ENCODE data around the gene ALAD.

ALAD gene

DNA sequence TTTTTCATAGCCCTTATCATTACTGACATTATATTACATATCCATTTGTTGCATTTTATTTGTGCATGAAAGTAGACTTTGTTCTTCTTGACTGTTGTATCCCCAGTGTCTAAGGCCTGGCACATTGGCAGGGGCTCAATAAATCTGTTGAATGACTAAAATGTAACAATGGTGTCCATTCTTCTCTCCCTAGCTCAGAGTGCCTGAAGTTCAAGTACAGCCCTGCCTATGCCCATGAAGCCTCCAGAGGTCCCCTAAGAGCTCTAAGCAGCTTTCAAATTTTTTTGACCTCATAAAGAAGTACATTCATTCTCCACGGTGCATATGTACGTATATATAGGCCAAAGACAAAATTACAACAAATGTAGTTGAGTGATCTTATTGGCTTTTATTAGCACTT is 55.9 kb downstream of the ALAD start:
- TF ChIP-seq, protein P1, sequence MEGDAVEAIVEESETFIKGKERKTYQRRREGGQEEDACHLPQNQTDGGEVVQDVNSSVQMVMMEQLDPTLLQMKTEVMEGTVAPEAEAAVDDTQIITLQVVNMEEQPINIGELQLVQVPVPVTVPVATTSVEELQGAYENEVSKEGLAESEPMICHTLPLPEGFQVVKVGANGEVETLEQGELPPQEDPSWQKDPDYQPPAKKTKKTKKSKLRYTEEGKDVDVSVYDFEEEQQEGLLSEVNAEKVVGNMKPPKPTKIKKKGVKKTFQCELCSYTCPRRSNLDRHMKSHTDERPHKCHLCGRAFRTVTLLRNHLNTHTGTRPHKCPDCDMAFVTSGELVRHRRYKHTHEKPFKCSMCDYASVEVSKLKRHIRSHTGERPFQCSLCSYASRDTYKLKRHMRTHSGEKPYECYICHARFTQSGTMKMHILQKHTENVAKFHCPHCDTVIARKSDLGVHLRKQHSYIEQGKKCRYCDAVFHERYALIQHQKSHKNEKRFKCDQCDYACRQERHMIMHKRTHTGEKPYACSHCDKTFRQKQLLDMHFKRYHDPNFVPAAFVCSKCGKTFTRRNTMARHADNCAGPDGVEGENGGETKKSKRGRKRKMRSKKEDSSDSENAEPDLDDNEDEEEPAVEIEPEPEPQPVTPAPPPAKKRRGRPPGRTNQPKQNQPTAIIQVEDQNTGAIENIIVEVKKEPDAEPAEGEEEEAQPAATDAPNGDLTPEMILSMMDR (IDR thresholded peaks at IDR 0.05), result no peak

DNA sequence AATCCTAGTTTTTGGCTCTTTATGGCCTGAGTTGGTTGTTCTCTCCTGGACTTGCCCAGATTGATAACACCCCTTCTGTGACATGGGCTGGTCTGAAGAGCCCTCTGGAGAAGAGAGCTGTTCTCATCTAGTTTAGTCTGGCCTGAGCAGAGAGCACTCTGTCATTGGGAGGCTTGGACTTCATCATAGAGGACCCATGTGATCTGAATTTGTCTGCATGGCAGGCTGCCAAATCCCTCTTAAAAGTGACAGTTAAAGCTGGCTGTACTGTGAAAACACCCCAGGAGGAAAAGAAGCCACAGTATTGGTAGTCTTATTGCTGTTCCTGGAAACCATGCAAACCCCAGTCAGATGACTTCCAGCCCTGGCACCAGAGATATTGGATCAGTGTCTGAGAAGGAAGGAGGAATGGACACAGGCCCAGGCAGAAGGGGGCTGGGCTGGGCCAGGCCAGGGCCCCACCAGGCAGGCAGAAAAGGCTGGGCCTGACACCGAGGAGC is 57.3 kb downstream of the ALAD start:
- TF ChIP-seq, protein P1 (IDR thresholded peaks at IDR 0.05), result no peak

DNA sequence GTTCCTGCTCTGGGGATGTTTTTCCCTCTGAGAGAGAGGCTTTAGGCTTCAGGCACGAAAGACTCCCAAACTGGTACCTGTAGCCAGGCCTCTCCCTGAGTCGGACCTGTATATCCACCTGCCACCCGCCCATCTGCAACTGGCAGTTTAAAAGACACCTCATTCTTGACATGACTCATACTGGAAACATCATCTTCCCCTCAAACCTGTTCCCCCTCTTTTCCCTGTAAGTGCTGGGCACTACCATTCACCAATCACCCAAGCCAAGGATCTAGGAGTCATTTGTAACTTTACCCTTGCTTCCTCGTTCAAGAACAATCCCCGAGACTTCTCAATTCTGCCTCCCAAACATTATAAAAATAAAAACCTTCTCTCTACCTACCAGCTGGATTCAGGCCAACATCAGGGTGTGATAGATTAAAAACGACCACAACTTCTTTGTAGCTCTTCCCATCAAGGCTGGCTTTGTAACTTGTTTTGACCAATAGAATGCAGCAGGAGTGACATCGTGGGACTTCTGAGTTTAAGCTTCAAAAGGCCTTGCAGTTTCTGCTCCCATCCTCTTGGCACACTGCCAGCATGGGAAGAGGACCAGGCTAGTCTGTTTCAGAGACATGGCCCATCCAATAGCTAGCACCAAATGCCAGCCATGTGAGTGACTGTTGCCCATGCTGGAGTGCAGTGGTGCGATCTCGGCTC is 59.2 kb downstream of the ALAD start:
- TF ChIP-seq, protein P1 (IDR thresholded peaks at IDR 0.05), result no peak

DNA sequence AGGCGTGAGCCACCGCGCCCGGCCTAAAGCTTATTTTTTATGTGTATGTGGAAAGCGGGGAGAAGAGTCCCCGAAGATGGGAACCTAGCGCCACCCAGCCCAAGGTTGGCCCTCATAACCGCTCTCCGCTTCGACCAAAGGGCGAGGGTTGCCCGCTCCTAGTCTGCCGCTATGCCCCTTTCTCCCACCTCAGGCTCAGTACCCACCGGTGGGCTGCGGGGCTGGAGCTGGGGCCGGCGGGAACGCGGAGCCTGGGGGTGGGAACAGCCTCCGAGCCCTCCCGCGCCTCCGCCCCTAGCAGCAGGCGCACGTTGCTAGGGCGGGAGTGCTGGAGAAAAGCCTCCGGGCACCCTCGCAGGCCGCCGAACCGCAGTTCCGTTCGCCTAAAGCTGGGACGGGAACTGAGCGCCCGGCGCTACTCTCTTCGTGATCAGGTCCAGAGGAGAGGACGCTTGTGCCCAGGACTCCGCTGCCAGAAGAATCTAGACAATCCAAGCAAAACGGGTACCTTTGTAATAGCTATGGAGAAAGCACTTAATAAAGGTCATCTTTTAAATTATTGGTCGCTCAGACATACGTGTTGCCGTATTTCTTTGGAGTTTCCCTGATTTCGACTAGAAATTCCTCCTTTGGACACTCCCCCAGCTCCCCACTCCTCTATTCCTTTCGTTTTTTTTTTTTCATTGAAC is 60.9 kb downstream of the ALAD start, which contains the start of gene WDR31:
WDR31 (minus strand) TSS at position 265 of the 689 bp plus-strand sequence. CDS start 8,253 bp downstream, outside the sequence.
- TF ChIP-seq, protein P1 (IDR thresholded peaks at IDR 0.05), result no peak; the same call in 1 of the 2 replicates

DNA sequence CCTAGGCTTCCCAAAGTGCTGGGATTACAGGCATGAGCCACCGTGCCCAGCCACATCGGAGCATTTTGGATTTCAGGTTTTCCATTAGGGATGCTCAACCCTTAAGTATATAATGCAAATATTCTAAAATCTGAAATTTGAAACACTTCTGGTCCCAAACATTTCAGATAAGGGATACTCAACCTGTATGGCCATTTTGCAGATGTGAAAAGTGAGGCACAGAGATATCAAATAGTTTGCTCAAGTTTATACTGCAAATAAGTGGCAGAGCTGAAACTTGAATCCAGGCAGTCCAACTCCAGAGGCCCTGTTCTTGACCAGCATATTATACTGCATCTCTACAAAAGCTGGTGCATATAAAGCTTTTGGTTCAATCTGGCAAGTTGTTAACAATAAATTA is 63.4 kb downstream of the ALAD start:
- TF ChIP-seq, protein P1 (IDR thresholded peaks at IDR 0.05), result no peak

Data from LNCAP (cell line).